Psoas muscle (tissue), 8 donors: ENCODE data around the gene CTBP2. TPM values are rescaled to one million over a fixed set of nuclear protein-coding genes. Genes with fewer than 3 reads are reported as not detected.

Experiments
- ATAC-seq, 4 donors: fragments of 200-7000 bp; cut with Tn5 transposase; one replicate each; pipeline ENCODE4 v1.9.1; 2020; ENCODE audit warnings: moderate library complexity in 3 of 4, mild to moderate bottlenecking in 2 of 4
- DNase-seq, 2 donors: peaks; one replicate each; pipeline ENCODE4 v3.0.0-alpha.2; 2020
- H3K27ac ChIP-seq: fragments of 200-600 bp; one replicate; pipeline ENCODE4 v1.8.0; 2022
- H3K27me3 ChIP-seq, 3 donors: fragments of 200-600 bp in 1 of 3; one replicate each; pipeline versions ENCODE4 v1.6.1 to v1.8.0; 2013 to 2022; ENCODE audit warnings: low read length in 2 of 3, mild to moderate bottlenecking in 2 of 3, moderate library complexity in 1 of 3; ENCODE audit not compliant: insufficient read depth in 3 of 3
- H3K36me3 ChIP-seq, 2 donors: fragments of 200-600 bp in 1 of 2; one replicate each; pipeline versions ENCODE4 v1.6.1 to v1.8.0; 2013 to 2022; ENCODE audit warnings: low read depth in 1 of 2, mild to moderate bottlenecking in 1 of 2, moderate library complexity in 1 of 2; ENCODE audit not compliant: insufficient read depth in 1 of 2
- H3K4me1 ChIP-seq: fragments of 200-600 bp; one replicate; pipeline ENCODE4 v1.8.0; 2022
- H3K4me3 ChIP-seq: fragments of 200-600 bp; one replicate; pipeline ENCODE4 v1.8.0; 2022; ENCODE audit warnings: mild to moderate bottlenecking
- H3K9me3 ChIP-seq: fragments of 200-600 bp; one replicate; pipeline ENCODE4 v1.8.0; 2022
- CTCF ChIP-seq: fragments of 200-600 bp; IDR thresholded peaks from one replicate; pipeline ENCODE4 v1.8.0; 2022; ENCODE audit warnings: antibody characterized with exemption
- WGBS, 3 donors: extraction: QIAGEN DNeasy Blood & Tissue Kit; methylation state at CpG; one replicate each; pipeline versions ENCODE4 v1.1.6 to v1.1.7; 2013; 5-methylcytosine and 5-hydroxymethylcytosine counted together
- intact Hi-C, 2 donors: fragments of 100-400 bp; cut with DNase I; formaldehyde crosslinking; loops; one replicate each; pipeline versions ENCODE4 v1.11.0 to v1.14.2; 2022
- polyA plus RNA-seq, 3 donors: library from polyadenylated mRNA; stranded (reverse); fragments of 200-250 nt; gene quantifications; one replicate each; pipeline ENCODE4 v1.2.3, GENCODE V29; 2013
- total RNA-seq, 4 donors: library from RNA; stranded (reverse); fragmentation: NEBNext Ultra II Directional in 2 of 4; extraction: Animal tissue kit (Norgen Biotek cat#: 25700) in 2 of 4; gene quantifications; one replicate each; pipeline versions ENCODE4 v1.2.1 to v1.2.4, GENCODE V29; 2021 to 2023
- donor health status: healthy with polysubstance abuse.
- donor health status: DM: no; HTN: no; CAD: no; lungs with moderate emphysema.
- donor health status: Bipolar disorder and iron deficiency.
- donor health status: healthy.
- donor health status: DM: yes; HTN: yes; CAD: no.
- donor health status: DM: no; HTN: no; CAD: no.
- donor health status: DM: no; HTN: no; CAD: no.
- donor health status: DM: yes; HTN: yes; CAD: no.

Gene CTBP2
- total and polyA plus RNA-seq, 7 donors: 14.7 to 49.8 (median 33.0) TPM

- DNase-seq (no peak), ATAC-seq (peak in 2 of 4 donors; percentile 2 to 6)
- no peak for TF ChIP-seq CTCF
- Histone ChIP-seq H3K27me3 (no peaks in the 10 kb centered on the region), H3K36me3 (peaks cover 4 to 68% of the 10 kb centered on the region in 2 donors), H3K27ac (peak overlapping the region; percentile 68), H3K4me3 (no peak overlapping the region), H3K4me1 (peaks cover 39% of the 10 kb centered on the region), H3K9me3 (no peaks in the 10 kb centered on the region)
- WGBS, 3 donors: 66 to 76% (median 69%) methylated on average over 14 to 16 of the region's 16 CpGs
- intact Hi-C loops: no loop called here
Observed at GRCh38 chr10:124998624-124999291, 161.6 kb downstream of the CTBP2 start.

GRCh38 chr10:124997771-124998623 is 162.4 kb downstream of the CTBP2 start:
- ATAC-seq (no peak), DNase-seq (peak in 1 of 2 donors; percentile 59)
- Histone ChIP-seq H3K9me3 (no peaks in the 10 kb centered on the region), H3K4me1 (peaks cover 39% of the 10 kb centered on the region), H3K4me3 (no peak overlapping the region), H3K36me3 (peaks cover 4 to 74% of the 10 kb centered on the region in 2 donors), H3K27me3 (no peaks in the 10 kb centered on the region), H3K27ac (peak overlapping the region; percentile 68)
- WGBS, 3 donors: 84 to 89% (median 88%) methylated on average over 35 of the region's 35 CpGs
- intact Hi-C loops: no loop called here
- TF ChIP-seq CTCF: no peak

- peaks cover 4 to 74% of the 10 kb centered on the region in 2 donors for H3K36me3 ChIP-seq
- no peaks in the 10 kb centered on the region for H3K27me3 ChIP-seq
- WGBS, 3 donors: 88 to 94% (median 94%) methylated on average over 11 of the region's 11 CpGs
- intact Hi-C loops: no loop called here
- DNase-seq (no peak), ATAC-seq (no peak)
- H3K4me3 ChIP-seq: no peak overlapping the region
- H3K27ac ChIP-seq: no peak overlapping the region
- peaks cover 37% of the 10 kb centered on the region for H3K4me1 ChIP-seq
- no peak for TF ChIP-seq CTCF
- H3K9me3 ChIP-seq: no peaks in the 10 kb centered on the region
Observed at GRCh38 chr10:124997306-124997705, 163.1 kb downstream of the CTBP2 start.

- no peak for ATAC-seq
- no peak overlapping the region for H3K4me3 ChIP-seq
- H3K36me3 ChIP-seq: peaks cover 4 to 74% of the 10 kb centered on the region in 2 donors
- no peak overlapping the region for H3K27ac ChIP-seq
- TF ChIP-seq CTCF: no peak
- intact Hi-C loops: no loop called here
- DNase-seq: no peak
- H3K27me3 ChIP-seq: no peaks in the 10 kb centered on the region
- H3K4me1 ChIP-seq: peaks cover 35% of the 10 kb centered on the region
- H3K9me3 ChIP-seq: no peaks in the 10 kb centered on the region
- WGBS, 3 donors: 84 to 91% (median 91%) methylated on average over 17 of the region's 17 CpGs
Observed at GRCh38 chr10:124996854-124997215, 163.5 kb downstream of the CTBP2 start.
